Measurements from ENCODE around the gene EDC4.

- TF ChIP-seq, protein P1, sequence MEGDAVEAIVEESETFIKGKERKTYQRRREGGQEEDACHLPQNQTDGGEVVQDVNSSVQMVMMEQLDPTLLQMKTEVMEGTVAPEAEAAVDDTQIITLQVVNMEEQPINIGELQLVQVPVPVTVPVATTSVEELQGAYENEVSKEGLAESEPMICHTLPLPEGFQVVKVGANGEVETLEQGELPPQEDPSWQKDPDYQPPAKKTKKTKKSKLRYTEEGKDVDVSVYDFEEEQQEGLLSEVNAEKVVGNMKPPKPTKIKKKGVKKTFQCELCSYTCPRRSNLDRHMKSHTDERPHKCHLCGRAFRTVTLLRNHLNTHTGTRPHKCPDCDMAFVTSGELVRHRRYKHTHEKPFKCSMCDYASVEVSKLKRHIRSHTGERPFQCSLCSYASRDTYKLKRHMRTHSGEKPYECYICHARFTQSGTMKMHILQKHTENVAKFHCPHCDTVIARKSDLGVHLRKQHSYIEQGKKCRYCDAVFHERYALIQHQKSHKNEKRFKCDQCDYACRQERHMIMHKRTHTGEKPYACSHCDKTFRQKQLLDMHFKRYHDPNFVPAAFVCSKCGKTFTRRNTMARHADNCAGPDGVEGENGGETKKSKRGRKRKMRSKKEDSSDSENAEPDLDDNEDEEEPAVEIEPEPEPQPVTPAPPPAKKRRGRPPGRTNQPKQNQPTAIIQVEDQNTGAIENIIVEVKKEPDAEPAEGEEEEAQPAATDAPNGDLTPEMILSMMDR (IDR thresholded peaks at IDR 0.05) = peak; percentile 34 to 89 (median 86)
- TF ChIP-seq POLR2A (IDR thresholded peaks at IDR 0.05) = no peak
Measured at GRCh38 chr16:67928561-67929364, 55.9 kb downstream of the EDC4 start.
